Hematopoietic multipotent progenitor cell treated with erythropoietin and hydrocortisone succinate and interleukin-3 and kit ligand, for 15 days (in vitro differentiated cells): ENCODE measurements around the gene CDSN.

Source experiments
- DNase-seq: peaks from one replicate; pipeline ENCODE4 v3.0.0-alpha.2; 2015; ENCODE audit warnings: low spot score

The CDSN gene

DNA sequence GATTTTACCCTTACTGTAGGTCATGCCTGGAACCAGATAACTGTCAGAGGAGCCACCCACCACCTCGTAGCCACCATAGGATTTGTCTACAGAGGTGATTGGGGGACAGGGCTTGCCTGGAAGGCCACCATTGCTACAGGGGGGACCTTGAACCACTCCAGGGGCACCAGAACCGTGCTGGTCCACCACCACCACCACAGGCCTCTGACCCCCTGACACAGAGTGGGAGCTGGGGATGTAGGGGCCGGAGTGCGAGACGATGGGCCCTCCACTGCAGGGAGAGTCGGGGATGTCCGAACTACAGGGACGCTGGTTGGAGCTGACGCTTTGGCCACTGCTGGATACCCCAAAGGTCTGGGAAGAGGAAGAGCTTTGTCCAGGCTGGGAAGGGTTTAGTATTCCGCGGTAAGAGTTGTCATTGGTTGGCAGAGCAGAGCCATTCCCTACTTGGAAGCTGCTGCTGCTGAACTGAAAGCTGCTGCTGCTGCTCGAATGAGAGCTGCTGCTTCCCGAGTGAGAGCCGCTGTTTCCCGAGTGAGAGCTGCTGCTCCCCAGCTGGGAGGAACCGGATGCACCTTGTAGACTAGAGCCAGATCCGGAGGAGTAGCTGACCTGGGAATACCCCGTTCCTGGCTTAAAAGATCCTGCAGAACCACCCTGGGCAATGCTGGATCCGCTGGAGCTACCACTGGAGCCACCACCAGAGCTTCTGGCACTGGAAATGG is 3.4 kb downstream of the CDSN start:
- DNase-seq = no peak

GRCh38 chr6:31115941-31116560 is 4.2 kb downstream of the CDSN start:
- no peak for DNase-seq

DNA sequence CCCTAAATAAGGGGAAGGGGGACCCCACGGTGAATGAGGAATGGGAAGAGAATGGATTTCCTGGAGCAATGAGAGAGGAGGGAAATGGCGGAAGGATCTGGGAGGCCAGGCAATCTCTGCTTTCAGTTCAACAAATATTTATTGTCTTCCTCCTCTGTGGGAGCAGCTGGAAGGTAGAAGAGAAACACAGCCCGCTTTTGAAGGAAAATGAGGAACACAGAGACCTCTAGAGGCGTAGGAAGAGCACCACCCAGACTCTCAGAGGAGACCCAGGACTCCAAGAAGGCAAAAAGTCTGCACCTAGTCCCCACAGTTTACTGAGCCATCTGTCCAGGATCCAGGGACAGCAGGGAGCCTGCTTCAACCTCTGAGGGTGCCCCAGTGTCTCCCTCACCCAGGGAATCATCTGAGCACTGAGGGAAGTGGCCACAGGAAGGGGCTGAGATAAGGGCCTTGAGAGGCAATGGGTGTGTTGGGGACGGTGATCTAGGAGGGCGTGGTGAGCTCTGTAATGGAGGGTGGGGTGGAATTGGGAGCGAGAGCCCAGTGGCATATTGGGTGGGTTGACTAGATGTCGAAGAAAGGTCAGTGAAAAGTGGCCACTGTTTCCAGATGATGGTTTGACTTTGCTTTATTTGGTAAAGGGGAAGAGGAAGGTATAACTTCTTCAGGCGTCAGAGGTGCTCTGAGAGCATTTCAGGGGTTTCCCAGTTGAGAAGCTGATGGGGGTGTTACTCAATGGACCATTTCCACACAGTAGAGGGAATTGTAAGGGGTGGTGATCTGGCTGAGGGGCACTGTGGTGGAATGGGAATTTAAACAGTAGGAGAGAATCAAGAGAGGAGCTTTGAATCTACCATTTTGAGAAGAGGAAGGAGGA is 5.0 kb downstream of the CDSN start:
- no peak for DNase-seq

DNA sequence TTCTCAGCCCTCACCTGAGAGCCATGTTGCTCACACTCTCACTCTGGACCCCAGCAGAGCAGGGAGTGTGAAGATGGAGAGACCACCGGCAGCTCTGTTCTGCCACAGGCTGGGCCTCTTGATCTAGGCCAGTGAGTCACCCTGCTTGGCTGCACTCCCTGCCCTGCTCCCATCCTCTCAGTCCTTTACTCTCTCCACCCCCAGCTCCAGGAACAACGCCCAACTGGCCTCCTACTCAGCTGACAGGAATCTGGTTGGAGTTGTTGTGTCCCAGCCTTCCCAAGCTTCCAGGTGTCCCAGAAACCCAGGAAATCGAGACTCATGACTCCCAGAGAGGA is 5.7 kb downstream of the CDSN start, which contains the start of gene PSORS1C1:
PSORS1C1 (plus strand) TSS at position 260 of the 338 bp plus-strand sequence. CDS start 14,833 bp downstream, outside the sequence.
- no peak for DNase-seq

- DNase-seq = no peak
Observed at GRCh38 chr6:31113861-31114540, 6.2 kb downstream of the CDSN start.

GRCh38 chr6:31112478-31112877 is 7.8 kb downstream of the CDSN start, which contains the start of gene C6orf15:
C6orf15 (minus strand) TSS chr6:31112575; CDS start chr6:31112555, 20 bp downstream.
- no peak for DNase-seq

GRCh38 chr6:31111712-31112111 is 8.5 kb downstream of the CDSN start:
- DNase-seq = no peak

- DNase-seq = no peak
Observed at GRCh38 chr6:31110825-31111582, 9.2 kb downstream of the CDSN start.

- no peak for DNase-seq
Observed at GRCh38 chr6:31107052-31107451, 13.2 kb downstream of the CDSN start.

DNA sequence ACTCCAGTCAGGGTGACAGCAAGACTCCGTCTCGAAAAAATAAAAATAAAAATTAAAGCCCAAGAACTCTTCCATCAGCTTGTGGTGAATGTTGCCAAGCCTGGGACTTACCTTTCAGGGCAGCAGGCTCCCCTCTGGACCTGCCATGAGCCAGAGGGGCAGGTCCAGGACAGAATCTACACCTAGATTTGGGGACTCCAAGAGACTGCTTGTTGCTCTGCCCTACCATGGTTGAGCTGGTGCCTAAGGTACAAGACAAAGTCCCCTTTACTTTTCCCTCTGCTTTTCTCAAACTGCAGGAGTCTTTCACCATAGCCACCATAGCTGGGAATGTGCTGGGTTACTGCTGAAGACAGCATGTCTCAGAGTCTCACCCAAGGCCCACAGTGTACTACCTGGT is 17.1 kb downstream of the CDSN start:
- no peak for DNase-seq

DNA sequence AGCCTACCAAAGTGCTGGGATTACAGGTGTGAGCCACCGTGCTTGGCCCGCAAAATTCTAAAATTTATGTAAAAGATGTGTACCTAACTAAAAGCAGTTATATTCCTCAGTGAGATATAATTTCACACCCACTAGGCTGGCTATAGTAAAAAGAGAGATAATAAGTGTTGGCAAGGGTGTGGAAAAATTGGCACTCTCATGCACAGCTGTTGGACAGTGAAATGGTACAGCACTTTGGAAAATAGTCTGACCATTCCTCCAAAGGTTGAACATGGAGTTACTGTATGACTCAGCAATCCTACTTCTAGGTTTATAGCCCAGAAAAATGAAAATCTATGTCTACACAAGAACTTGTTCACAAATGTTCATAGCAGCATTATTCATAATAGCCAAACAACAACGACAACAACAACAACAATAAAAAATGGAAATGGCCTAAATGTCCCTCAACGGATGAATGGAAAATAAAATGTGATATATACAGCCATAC is 21.8 kb downstream of the CDSN start:
- DNase-seq = no peak

- DNase-seq = no peak
Observed at GRCh38 chr6:31096656-31097055, 23.6 kb downstream of the CDSN start.

DNA sequence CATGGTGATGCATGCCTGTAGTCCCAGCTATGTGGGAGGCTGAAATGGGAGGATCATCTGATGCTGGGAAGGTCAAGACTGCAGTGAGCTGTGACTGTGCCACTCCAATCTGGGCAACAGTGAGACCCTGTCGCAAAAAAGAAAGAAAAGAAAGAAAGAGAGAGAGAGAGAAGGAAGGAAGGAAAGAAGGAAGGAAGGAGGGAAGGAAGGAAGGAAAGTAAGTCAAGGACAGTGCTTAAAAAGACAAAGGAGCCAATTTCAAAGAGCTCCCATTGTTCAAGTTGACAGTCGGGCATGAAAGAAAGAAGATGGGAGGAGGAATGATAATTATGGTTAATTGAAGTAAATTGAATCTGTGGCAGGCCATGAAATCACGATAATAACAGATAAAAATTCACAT is 24.0 kb downstream of the CDSN start:
- DNase-seq = no peak

GRCh38 chr6:31094389-31094881 is 25.8 kb downstream of the CDSN start:
- DNase-seq = no peak

- peak; percentile 64 for DNase-seq
Observed at GRCh38 chr6:31092769-31093505, 27.3 kb downstream of the CDSN start.

- DNase-seq = no peak
Observed at GRCh38 chr6:31092238-31092637, 28.0 kb downstream of the CDSN start.

DNA sequence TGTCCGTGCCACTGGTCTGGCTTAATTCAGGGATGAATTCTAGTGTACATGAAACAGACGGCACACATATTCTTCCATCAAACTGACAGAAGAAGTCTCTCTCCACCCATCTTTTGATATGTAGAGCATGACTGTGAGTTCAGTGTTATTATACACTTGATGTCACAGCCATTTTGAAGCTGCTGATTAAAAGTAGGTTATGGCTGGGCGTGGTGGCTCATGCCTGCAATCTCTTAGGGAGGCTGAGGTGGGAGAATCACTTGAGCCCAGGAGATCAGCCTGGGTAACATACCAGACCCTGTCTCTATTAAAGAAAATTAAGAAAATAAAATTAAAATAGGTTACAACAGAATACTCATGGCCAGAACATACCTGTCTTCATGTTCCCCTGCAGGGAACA is 28.6 kb downstream of the CDSN start:
- peak; percentile 33 for DNase-seq

GRCh38 chr6:31090973-31091364 is 29.3 kb downstream of the CDSN start:
- no peak for DNase-seq

DNA sequence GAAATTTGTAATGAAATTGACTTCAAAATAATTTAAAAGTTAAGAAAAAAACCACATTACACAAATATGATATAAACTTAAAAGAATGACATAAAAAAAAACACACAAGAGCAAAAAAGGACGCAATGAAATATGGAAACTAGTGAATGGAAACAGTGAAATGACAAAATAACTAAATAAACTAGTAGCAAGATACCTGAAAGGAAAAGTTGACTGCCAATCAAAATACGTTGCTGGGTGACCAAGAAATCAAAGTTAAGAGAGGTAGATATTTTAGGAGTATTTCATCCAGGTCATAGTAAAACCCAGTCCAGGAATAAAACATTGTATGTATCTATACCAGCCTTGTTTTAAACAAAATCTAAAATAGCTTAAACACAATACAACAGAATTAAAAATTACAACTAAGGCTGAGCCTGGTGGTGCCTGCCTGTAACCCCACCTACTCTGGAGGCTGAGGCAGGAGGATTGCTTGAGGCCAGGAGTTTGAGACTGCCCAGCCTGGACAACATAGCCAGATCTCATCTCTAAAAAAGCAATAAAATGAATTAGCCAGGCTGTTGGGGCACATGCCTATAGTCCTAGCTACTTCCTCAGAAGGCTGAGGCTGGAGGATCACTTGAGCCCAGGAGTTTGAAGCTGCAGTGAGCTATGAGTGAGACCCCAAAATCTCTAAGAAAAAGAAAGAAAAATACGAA is 29.8 kb downstream of the CDSN start:
- no peak for DNase-seq
